ENCODE measurements around the gene PTPRB.

DNA sequence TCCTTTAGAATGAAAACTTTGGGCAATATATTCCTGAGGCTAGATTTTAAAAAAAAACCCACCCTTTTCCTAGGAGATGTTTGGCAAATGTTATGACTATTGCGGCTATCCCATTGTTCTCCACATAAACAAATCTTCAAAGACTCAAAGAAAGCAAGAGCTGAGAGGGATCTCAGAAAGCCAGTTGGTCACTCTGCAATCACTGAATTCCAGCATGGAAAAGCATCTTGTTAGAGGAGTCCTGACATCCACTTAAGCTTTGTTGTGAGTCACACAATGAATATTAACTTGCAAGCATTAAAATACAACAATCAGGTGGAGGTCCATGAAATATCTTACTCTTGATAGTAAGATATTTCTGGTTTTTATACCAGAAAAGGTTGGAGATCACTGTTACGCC, 11.0 kb upstream of the PTPRB start:
- TF ChIP-seq, protein P1, sequence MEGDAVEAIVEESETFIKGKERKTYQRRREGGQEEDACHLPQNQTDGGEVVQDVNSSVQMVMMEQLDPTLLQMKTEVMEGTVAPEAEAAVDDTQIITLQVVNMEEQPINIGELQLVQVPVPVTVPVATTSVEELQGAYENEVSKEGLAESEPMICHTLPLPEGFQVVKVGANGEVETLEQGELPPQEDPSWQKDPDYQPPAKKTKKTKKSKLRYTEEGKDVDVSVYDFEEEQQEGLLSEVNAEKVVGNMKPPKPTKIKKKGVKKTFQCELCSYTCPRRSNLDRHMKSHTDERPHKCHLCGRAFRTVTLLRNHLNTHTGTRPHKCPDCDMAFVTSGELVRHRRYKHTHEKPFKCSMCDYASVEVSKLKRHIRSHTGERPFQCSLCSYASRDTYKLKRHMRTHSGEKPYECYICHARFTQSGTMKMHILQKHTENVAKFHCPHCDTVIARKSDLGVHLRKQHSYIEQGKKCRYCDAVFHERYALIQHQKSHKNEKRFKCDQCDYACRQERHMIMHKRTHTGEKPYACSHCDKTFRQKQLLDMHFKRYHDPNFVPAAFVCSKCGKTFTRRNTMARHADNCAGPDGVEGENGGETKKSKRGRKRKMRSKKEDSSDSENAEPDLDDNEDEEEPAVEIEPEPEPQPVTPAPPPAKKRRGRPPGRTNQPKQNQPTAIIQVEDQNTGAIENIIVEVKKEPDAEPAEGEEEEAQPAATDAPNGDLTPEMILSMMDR (IDR thresholded peaks at IDR 0.05; ENCODE audit: insufficient read depth, low read length, poor library complexity, severe bottlenecking), result no peak
- no peak for TF ChIP-seq EZH2phosphoT487 (conservative IDR thresholded peaks at IDR 0.05; ENCODE audit: low read length)
